CD4-positive, alpha-beta memory T cell (primary cell): Measurements from ENCODE around the gene ZSWIM5. TPM values are rescaled to one million over a fixed set of nuclear protein-coding genes. Genes with fewer than 3 reads are reported as not detected.
"Not testable (repeated sequence)": the region's sequence is repeated elsewhere in the genome, so short reads cannot be mapped to it uniquely, and the experiment has no call there.

Experiments
- CTCF ChIA-PET: fragments of 350-600 bp; sonication (Branson Sonifier 250); formaldehyde crosslinking; loops from one replicate; lab custom pipeline; 2021; ENCODE audit warnings: inconsistent platforms; ENCODE audit not compliant: partially characterized antibody; lab: Charles Lee
- POLR2A ChIA-PET: fragments of 350-600 bp; sonication (Branson Sonifier 250); formaldehyde crosslinking; loops from one replicate; lab custom pipeline; 2021; ENCODE audit not compliant: partially characterized antibody; lab: Charles Lee
- DNase-seq, 5 donors: peaks; one replicate each; pipeline versions ENCODE4 v3.0.0 to v3.0.0-alpha.2; 2020 to 2022; ENCODE audit warnings: mixed read lengths in 1 of 5
- H3K27ac ChIP-seq: one replicate; pipeline ENCODE4 v1.7.0; 2013; ENCODE audit warnings: low read depth, low read length
- H3K27me3 ChIP-seq: 2 replicates; pipeline ENCODE4 v1.7.0; 2013; ENCODE audit warnings: mild to moderate bottlenecking, low read length, moderate library complexity; ENCODE audit not compliant: insufficient read depth
- H3K36me3 ChIP-seq: 2 replicates; pipeline ENCODE4 v1.7.0; 2013; ENCODE audit warnings: mild to moderate bottlenecking, low read length, moderate library complexity; ENCODE audit not compliant: insufficient read depth
- H3K4me1 ChIP-seq: 2 replicates; pipeline ENCODE4 v1.7.0; 2013; ENCODE audit warnings: mild to moderate bottlenecking, low read length, moderate library complexity; ENCODE audit not compliant: insufficient read depth
- H3K4me3 ChIP-seq, 2 donors: one replicate each; pipeline ENCODE4 v1.7.0; 2013; ENCODE audit warnings: low read length in 2 of 2, mild to moderate bottlenecking in 1 of 2
- H3K9me3 ChIP-seq, 2 donors: one replicate each; pipeline ENCODE4 v1.7.0; 2013; ENCODE audit warnings: low read length in 2 of 2, control low read depth in 1 of 2; ENCODE audit not compliant: control insufficient read depth in 1 of 2
- H3K27ac Mint-ChIP-seq, 7 donors: one replicate each; pipeline ENCODE4 v1.8.0; 2020 to 2021; ENCODE audit warnings: mixed read lengths in 7 of 7, mild to moderate bottlenecking in 6 of 7, inconsistent platforms in 3 of 7, moderate library complexity in 3 of 7
- H3K27me3 Mint-ChIP-seq, 2 donors: one replicate each; pipeline ENCODE4 v1.8.0; 2020 to 2021; ENCODE audit warnings: mixed read lengths in 2 of 2
- H3K36me3 Mint-ChIP-seq, 2 donors: one replicate each; pipeline ENCODE4 v1.8.0; 2020 to 2021; ENCODE audit warnings: mixed read lengths in 2 of 2, inconsistent platforms in 1 of 2, mild to moderate bottlenecking in 1 of 2
- H3K4me1 Mint-ChIP-seq, 4 donors: one replicate each; pipeline ENCODE4 v1.8.0; 2020 to 2021; ENCODE audit warnings: mixed read lengths in 4 of 4, mild to moderate bottlenecking in 1 of 4
- H3K4me3 Mint-ChIP-seq, 8 donors: one replicate each; pipeline ENCODE4 v1.8.0; 2020 to 2021; ENCODE audit warnings: mixed read lengths in 8 of 8, mild to moderate bottlenecking in 7 of 8, moderate library complexity in 6 of 8, inconsistent platforms in 3 of 8
- H3K9me3 Mint-ChIP-seq, 8 donors: one replicate each; pipeline ENCODE4 v1.8.0; 2020 to 2021; ENCODE audit warnings: mixed read lengths in 8 of 8, mild to moderate bottlenecking in 5 of 8, inconsistent platforms in 3 of 8, moderate library complexity in 1 of 8
- intact Hi-C: fragments of 100-400 bp; cut with micrococcal nuclease; formaldehyde crosslinking; loops from one replicate; pipeline ENCODE4 v1.15.1; 2023
- polyA plus RNA-seq, 2 donors: library from polyadenylated mRNA; unstranded; fragments of 300-500 nt; fragmentation: Illumina TruSeq; gene quantifications; one replicate each; pipeline ENCODE4 v1.2.3, GENCODE V29; 2021
- total RNA-seq, 2 experiments: library from RNA; stranded (reverse); gene quantifications; one replicate each; pipeline ENCODE4 v1.2.3, GENCODE V29; 2021

Gene ZSWIM5
- total and polyA plus RNA-seq, 4 experiments from 2014 or later: 0.09 to 3.7 (median 2.0) TPM

GRCh38 chr1:45179918-45180519 lies 26.4 kb downstream of the ZSWIM5 start:
- H3K9me3 Mint-ChIP-seq, H3K4me3 Mint-ChIP-seq, H3K27ac ChIP-seq, H3K36me3 Mint-ChIP-seq, DNase-seq, intact Hi-C loops, H3K4me1 ChIP-seq, H3K4me3 ChIP-seq, H3K36me3 ChIP-seq, H3K27me3 ChIP-seq, H3K9me3 ChIP-seq, H3K4me1 Mint-ChIP-seq, POLR2A ChIA-PET, H3K27me3 Mint-ChIP-seq, CTCF ChIA-PET, H3K27ac Mint-ChIP-seq: not testable (repeated sequence)

- H3K4me3 Mint-ChIP-seq: no peak overlapping the region
- H3K27ac ChIP-seq: no peak overlapping the region
- H3K27ac Mint-ChIP-seq: no peak overlapping the region
- peaks cover 0 to 6% (median 4%) of the 10 kb centered on the region in 8 donors for H3K9me3 Mint-ChIP-seq
- H3K27me3 Mint-ChIP-seq: peaks cover 2% of the 10 kb centered on the region in 2 donors
- DNase-seq: no peak
- intact Hi-C loops: no loop called here
- no peaks in the 10 kb centered on the region for H3K9me3 ChIP-seq
- peaks cover 2 to 5% (median 4%) of the 10 kb centered on the region in 4 donors for H3K4me1 Mint-ChIP-seq
- CTCF ChIA-PET: no interaction called here
- no peaks in the 10 kb centered on the region for H3K36me3 ChIP-seq
- no peaks in the 10 kb centered on the region for H3K27me3 ChIP-seq
- POLR2A ChIA-PET: no interaction called here
- no peak overlapping the region for H3K4me3 ChIP-seq
- no peaks in the 10 kb centered on the region for H3K4me1 ChIP-seq
- peaks cover 0 to 9% of the 10 kb centered on the region in 2 donors for H3K36me3 Mint-ChIP-seq
Measured at GRCh38 chr1:45177452-45177851, 29.0 kb downstream of the ZSWIM5 start.

- Histone ChIP-seq H3K27me3 (no peaks in the 10 kb centered on the region), H3K4me3 (no peak overlapping the region), H3K9me3 (no peaks in the 10 kb centered on the region), H3K4me1 (no peaks in the 10 kb centered on the region), H3K27ac (no peak overlapping the region), H3K36me3 (no peaks in the 10 kb centered on the region)
- POLR2A ChIA-PET: no interaction called here
- Mint-ChIP-seq H3K4me3 (no peak overlapping the region), H3K36me3 (no peaks in the 10 kb centered on the region), H3K9me3 (no peaks in the 10 kb centered on the region), H3K4me1 (peaks cover 0 to 6% (median 4%) of the 10 kb centered on the region in 4 donors), H3K27me3 (peaks cover 2% of the 10 kb centered on the region in 2 donors), H3K27ac (no peak overlapping the region)
- DNase-seq: no peak
- CTCF ChIA-PET: no interaction called here
- intact Hi-C loops: no loop called here
Measured at GRCh38 chr1:45172764-45173163, 33.6 kb downstream of the ZSWIM5 start.

- ChIA-PET POLR2A (no interaction called here), CTCF (no interaction called here)
- Mint-ChIP-seq H3K4me3 (no peak overlapping the region), H3K27ac (no peak overlapping the region), H3K9me3 (no peaks in the 10 kb centered on the region), H3K36me3 (no peaks in the 10 kb centered on the region), H3K4me1 (peaks cover 0 to 6% (median 2%) of the 10 kb centered on the region in 4 donors), H3K27me3 (no peaks in the 10 kb centered on the region)
- no peak overlapping the region for H3K4me3 ChIP-seq
- DNase-seq: no peak
- no peaks in the 10 kb centered on the region for H3K36me3 ChIP-seq
- H3K27ac ChIP-seq: no peak overlapping the region
- H3K4me1 ChIP-seq: no peaks in the 10 kb centered on the region
- no peaks in the 10 kb centered on the region for H3K9me3 ChIP-seq
- no peaks in the 10 kb centered on the region for H3K27me3 ChIP-seq
- intact Hi-C loops: no loop called here
Measured at GRCh38 chr1:45172005-45172404, 34.4 kb downstream of the ZSWIM5 start.

GRCh38 chr1:45171575-45171974 lies 34.8 kb downstream of the ZSWIM5 start:
- Histone ChIP-seq H3K36me3 (no peaks in the 10 kb centered on the region), H3K4me1 (no peaks in the 10 kb centered on the region), H3K4me3 (no peak overlapping the region), H3K27ac (no peak overlapping the region), H3K9me3 (no peaks in the 10 kb centered on the region), H3K27me3 (no peaks in the 10 kb centered on the region)
- intact Hi-C loops: no loop called here
- no peaks in the 10 kb centered on the region for H3K27me3 Mint-ChIP-seq
- no peak overlapping the region for H3K27ac Mint-ChIP-seq
- H3K36me3 Mint-ChIP-seq: no peaks in the 10 kb centered on the region
- no peak overlapping the region for H3K4me3 Mint-ChIP-seq
- ChIA-PET CTCF (no interaction called here), POLR2A (no interaction called here)
- H3K9me3 Mint-ChIP-seq: no peaks in the 10 kb centered on the region
- peaks cover 0 to 6% (median 2%) of the 10 kb centered on the region in 4 donors for H3K4me1 Mint-ChIP-seq
- DNase-seq: no peak

GRCh38 chr1:45170151-45170742 lies 36.2 kb downstream of the ZSWIM5 start:
- Histone ChIP-seq H3K36me3 (no peaks in the 10 kb centered on the region), H3K4me1 (no peaks in the 10 kb centered on the region), H3K9me3 (no peaks in the 10 kb centered on the region), H3K27me3 (no peaks in the 10 kb centered on the region), H3K27ac (no peak overlapping the region), H3K4me3 (no peak overlapping the region)
- no peaks in the 10 kb centered on the region for H3K27me3 Mint-ChIP-seq
- peaks cover 0 to 6% (median 2%) of the 10 kb centered on the region in 4 donors for H3K4me1 Mint-ChIP-seq
- POLR2A ChIA-PET: no interaction called here
- no peak overlapping the region for H3K4me3 Mint-ChIP-seq
- H3K36me3 Mint-ChIP-seq: no peaks in the 10 kb centered on the region
- CTCF ChIA-PET: interaction anchor here (0.9 kb wide), 1 partner anchor 9 kb away, joined by 3 read pairs; no protein-coding TSS in a partner anchor
- no peak for DNase-seq
- intact Hi-C loops: no loop called here
- peaks cover 0 to 5% (median 2%) of the 10 kb centered on the region in 8 donors for H3K9me3 Mint-ChIP-seq
- H3K27ac Mint-ChIP-seq: no peak overlapping the region

- H3K36me3 Mint-ChIP-seq, DNase-seq, POLR2A ChIA-PET, H3K27me3 ChIP-seq, H3K9me3 ChIP-seq, H3K4me3 Mint-ChIP-seq, intact Hi-C loops, H3K4me1 ChIP-seq, H3K4me3 ChIP-seq, H3K36me3 ChIP-seq, H3K27me3 Mint-ChIP-seq, H3K27ac Mint-ChIP-seq, CTCF ChIA-PET, H3K27ac ChIP-seq: not testable (repeated sequence)
- H3K4me1 Mint-ChIP-seq: peaks cover 10 to 18% (median 15%) of the 10 kb centered on the region in 4 donors
- H3K9me3 Mint-ChIP-seq: peaks cover 0 to 23% (median 18%) of the 10 kb centered on the region in 8 donors
Measured at GRCh38 chr1:45167947-45168346, 38.5 kb downstream of the ZSWIM5 start.
